Cardiac fibroblast (primary cell): ENCODE measurements around the gene KCNE2.

Experiments
- DNase-seq, 2 donors: peaks; one replicate each; pipeline versions ENCODE4 v3.0.0 to v3.0.0-alpha.2; 2010; ENCODE audit warnings: low read depth in 2 of 2
- H3K4me3 ChIP-seq, 2 donors: replicated peaks in 1 of 2; 1 replicate in 1 of 2; 2 replicates in 1 of 2; pipeline ENCODE4 v1.5.1; 2011; ENCODE audit warnings: low read depth in 2 of 2, low read length in 2 of 2, mild to moderate bottlenecking in 2 of 2, moderate library complexity in 1 of 2
- TF ChIP-seq, protein P1 (sequence below): IDR thresholded peaks from one replicate; pipeline ENCODE4 v1.5.1; 2011; ENCODE audit warnings: low read depth, mild to moderate bottlenecking, low read length, inconsistent platforms

The KCNE2 gene, protein sequence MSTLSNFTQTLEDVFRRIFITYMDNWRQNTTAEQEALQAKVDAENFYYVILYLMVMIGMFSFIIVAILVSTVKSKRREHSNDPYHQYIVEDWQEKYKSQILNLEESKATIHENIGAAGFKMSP

DNA sequence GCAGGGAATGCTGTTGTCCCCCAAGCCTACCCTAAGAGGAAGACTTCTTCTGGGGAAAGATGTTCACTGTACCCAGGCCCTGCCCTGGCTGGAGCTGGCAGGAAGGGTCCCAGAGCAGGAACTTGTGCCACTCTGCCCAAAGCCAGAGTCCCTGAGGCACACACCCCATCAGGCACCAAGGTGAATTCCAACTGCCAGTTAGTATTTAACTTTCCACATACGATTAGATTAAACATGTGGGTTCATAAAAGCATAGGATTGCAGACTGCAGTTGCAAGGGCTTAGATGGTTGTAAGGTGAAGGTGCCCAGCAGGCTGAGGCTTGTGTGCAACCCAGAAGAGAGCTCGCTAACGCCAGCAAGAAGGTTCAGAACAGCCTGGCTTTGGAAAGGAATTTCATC, at the start of gene KCNE2:
KCNE2 (plus strand) TSS at position 274 of the 400 bp plus-strand sequence. CDS start 6,473 bp downstream, outside the sequence.
- no peak within 1 kb of the TSS for H3K4me3 ChIP-seq
- TF ChIP-seq, protein P1, sequence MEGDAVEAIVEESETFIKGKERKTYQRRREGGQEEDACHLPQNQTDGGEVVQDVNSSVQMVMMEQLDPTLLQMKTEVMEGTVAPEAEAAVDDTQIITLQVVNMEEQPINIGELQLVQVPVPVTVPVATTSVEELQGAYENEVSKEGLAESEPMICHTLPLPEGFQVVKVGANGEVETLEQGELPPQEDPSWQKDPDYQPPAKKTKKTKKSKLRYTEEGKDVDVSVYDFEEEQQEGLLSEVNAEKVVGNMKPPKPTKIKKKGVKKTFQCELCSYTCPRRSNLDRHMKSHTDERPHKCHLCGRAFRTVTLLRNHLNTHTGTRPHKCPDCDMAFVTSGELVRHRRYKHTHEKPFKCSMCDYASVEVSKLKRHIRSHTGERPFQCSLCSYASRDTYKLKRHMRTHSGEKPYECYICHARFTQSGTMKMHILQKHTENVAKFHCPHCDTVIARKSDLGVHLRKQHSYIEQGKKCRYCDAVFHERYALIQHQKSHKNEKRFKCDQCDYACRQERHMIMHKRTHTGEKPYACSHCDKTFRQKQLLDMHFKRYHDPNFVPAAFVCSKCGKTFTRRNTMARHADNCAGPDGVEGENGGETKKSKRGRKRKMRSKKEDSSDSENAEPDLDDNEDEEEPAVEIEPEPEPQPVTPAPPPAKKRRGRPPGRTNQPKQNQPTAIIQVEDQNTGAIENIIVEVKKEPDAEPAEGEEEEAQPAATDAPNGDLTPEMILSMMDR, result no peak
- no peak for DNase-seq

DNA sequence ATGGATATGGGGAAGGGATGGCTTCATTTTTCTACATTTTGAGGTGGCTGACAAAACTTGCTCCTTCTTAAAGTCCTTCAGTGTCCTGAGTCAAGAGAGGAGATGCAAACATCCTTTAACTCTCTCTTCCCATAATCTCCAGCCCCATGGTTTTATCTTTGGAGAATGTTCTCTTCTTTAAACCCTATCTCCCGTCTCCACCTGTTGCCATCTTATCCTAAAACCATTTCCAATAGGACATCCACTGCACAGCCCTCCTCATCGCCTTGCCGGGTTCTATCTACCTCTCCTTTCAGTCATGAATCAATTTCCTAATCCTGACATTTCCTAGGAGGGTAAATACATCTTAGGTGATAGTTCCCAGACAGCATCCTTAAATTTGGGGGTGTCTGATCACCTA, 44.2 kb upstream of the KCNE2 start:
- H3K4me3 ChIP-seq, result no peak overlapping the region
- TF ChIP-seq, protein P1, result no peak
- no peak for DNase-seq

- DNase-seq, result no peak
- no peak overlapping the region for H3K4me3 ChIP-seq
- TF ChIP-seq, protein P1, result no peak
These were observed 43.8 kb upstream of the KCNE2 start for GRCh38 chr21:34320011-34320410.

DNA sequence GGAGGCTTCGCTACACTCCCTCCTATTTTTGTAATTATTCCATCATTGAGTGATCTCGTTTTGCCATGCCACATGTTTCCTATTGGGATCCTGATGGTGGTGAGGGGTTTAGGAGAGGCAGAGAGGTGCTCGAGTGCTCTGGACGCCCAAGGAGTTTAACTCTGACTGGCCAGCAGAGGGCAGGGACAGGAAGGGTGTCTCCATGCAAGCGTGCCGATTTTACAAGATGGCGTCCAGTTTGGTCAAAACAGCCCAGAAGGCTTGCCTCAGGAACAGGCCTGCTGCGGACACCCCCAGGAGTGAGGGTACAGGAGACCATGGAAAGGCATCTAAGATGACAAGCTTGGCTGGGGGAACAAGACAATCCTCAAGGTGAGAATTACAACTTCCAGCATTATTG, 33.8 kb upstream of the KCNE2 start:
- no peak for DNase-seq
- H3K4me3 ChIP-seq, result no peak overlapping the region
- TF ChIP-seq, protein P1, result no peak

DNA sequence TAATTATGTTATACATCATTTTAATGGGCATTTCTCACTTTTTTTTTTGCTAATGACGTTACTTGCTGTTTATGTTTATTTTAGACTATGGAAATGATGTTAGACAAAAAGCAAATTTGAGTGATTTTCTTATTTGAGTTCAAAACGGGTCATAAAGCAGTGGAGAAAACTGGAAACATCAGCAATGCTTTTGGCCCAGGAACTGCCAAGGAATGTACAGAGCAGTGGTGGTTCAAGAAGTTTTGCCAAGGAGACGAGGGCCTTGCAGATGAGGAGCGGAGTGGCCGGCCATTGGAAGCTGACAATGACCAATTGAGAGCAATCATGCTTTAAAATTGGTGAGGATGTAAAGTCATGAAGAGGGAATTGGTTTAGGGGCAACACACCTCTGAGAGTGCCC, 32.1 kb upstream of the KCNE2 start:
- TF ChIP-seq, protein P1, result no peak
- H3K4me3 ChIP-seq, result no peak overlapping the region
- DNase-seq, result no peak

GRCh38 chr21:34332347-34332746, 31.5 kb upstream of the KCNE2 start:
- H3K4me3 ChIP-seq, result no peak overlapping the region
- TF ChIP-seq, protein P1, result no peak
- DNase-seq, result no peak

- no peak for DNase-seq
- H3K4me3 ChIP-seq, result no peak overlapping the region
- TF ChIP-seq, protein P1, result no peak
These were observed 30.6 kb upstream of the KCNE2 start for GRCh38 chr21:34333121-34333739.
